Caco-2 (cell line): ENCODE results near the gene ZNF780B. TPM values are rescaled to one million over a fixed set of nuclear protein-coding genes. Genes with fewer than 3 reads are reported as not detected.

Source experiments
- BruUV-seq: library from RNA; stranded (reverse); fragments of 400-500 nt; replicated peaks from 2 replicates; lab custom pipeline; 2021; lab: Mats Ljungman, UMichigan
- CTCF ChIA-PET: fragments of 300-600 bp; sonication (Branson Sonifier 250); formaldehyde crosslinking; loops from one replicate; lab custom pipeline; 2022; ENCODE audit warnings: antibody characterized with exemption; lab: Charles Lee
- POLR2A ChIA-PET: fragments of 300-600 bp; sonication (Branson Sonifier 250); formaldehyde crosslinking; loops from one replicate; lab custom pipeline; 2022; ENCODE audit warnings: antibody characterized with exemption; lab: Charles Lee
- DNase-seq, 2 experiments: peaks; one replicate each; pipeline versions ENCODE4 v3.0.0 to v3.0.0-alpha.2; 2020 to 2022
- H3K27me3 ChIP-seq: replicated peaks from 2 replicates; pipeline ENCODE4 v1.6.0; 2011; ENCODE audit warnings: low read length; ENCODE audit not compliant: control insufficient read depth, insufficient read depth
- H3K36me3 ChIP-seq: 2 replicates; pipeline ENCODE4 v1.5.1; 2011; ENCODE audit warnings: low read length; ENCODE audit not compliant: control insufficient read depth, insufficient read depth
- H3K4me1 ChIP-seq: fragments of 250-450 bp; sonication (Bioruptor Pico); 2 replicates; pipeline ENCODE4 v1.5.1; 2020; ENCODE audit warnings: mild to moderate bottlenecking
- H3K4me3 ChIP-seq: 2 replicates; pipeline ENCODE4 v1.5.1; 2011; ENCODE audit warnings: low read depth, mild to moderate bottlenecking, control low read depth, low read length
- H3K9me3 ChIP-seq: fragments of 250-450 bp; sonication (Bioruptor Pico); 2 replicates; pipeline ENCODE4 v1.5.1; 2020; ENCODE audit warnings: mild to moderate bottlenecking, moderate library complexity
- H3K27ac Mint-ChIP-seq: one replicate; pipeline ENCODE4 v1.8.0; 2022; ENCODE audit warnings: mixed read lengths; ENCODE audit not compliant: unreplicated experiment
- H3K27me3 Mint-ChIP-seq: one replicate; pipeline ENCODE4 v1.8.0; 2022; ENCODE audit warnings: mixed read lengths; ENCODE audit not compliant: insufficient read depth, unreplicated experiment
- H3K36me3 Mint-ChIP-seq: one replicate; pipeline ENCODE4 v1.8.0; 2022; ENCODE audit warnings: mild to moderate bottlenecking, mixed read lengths; ENCODE audit not compliant: insufficient read depth, unreplicated experiment
- H3K4me1 Mint-ChIP-seq: one replicate; pipeline ENCODE4 v1.8.0; 2022; ENCODE audit warnings: low read depth, mixed read lengths; ENCODE audit not compliant: unreplicated experiment
- H3K4me3 Mint-ChIP-seq: one replicate; pipeline ENCODE4 v1.8.0; 2022; ENCODE audit warnings: mild to moderate bottlenecking, moderate library complexity, mixed read lengths; ENCODE audit not compliant: unreplicated experiment
- H3K9me3 Mint-ChIP-seq: one replicate; pipeline ENCODE4 v1.8.0; 2022; ENCODE audit warnings: mixed read lengths; ENCODE audit not compliant: unreplicated experiment
- intact Hi-C: fragments of 100-400 bp; cut with micrococcal nuclease; formaldehyde crosslinking; loops from one replicate; pipeline ENCODE4 v1.10.0; 2022; ENCODE audit not compliant: unreplicated experiment
- total RNA-seq: library from RNA; stranded (reverse); gene quantifications from 2 replicates; pipeline ENCODE4 v1.2.3, GENCODE V29; 2022
- TF ChIP-seq, protein P1 (sequence below), 2 experiments: fragments of 200-600 bp in 1 of 2; IDR thresholded peaks; 1 replicate in 1 of 2; 2 replicates in 1 of 2; pipeline versions ENCODE4 v1.5.1 to v1.8.0; 2011 to 2022; ENCODE audit warnings: antibody characterized with exemption in 1 of 2, control low read depth in 1 of 2, inconsistent platforms in 1 of 2, low read depth in 1 of 2, low read length in 1 of 2, mild to moderate bottlenecking in 1 of 2, moderate library complexity in 1 of 2; ENCODE audit not compliant: insufficient read depth in 1 of 2, severe bottlenecking in 1 of 2, unreplicated experiment in 1 of 2

ZNF780B gene
- total RNA-seq, 1 experiment from 2014 or later = 27.5 TPM

- peaks cover 19% of the 10 kb centered on the region for H3K9me3 Mint-ChIP-seq
- no peaks in the 10 kb centered on the region for H3K27me3 ChIP-seq
- POLR2A ChIA-PET = interaction anchor here (1.6 kb wide), 1 partner anchor 27 kb away, joined by 7 read pairs; the partner anchor contains the start of gene PSMC4
- peak overlapping the region; percentile 81 for H3K4me3 ChIP-seq
- H3K36me3 ChIP-seq = peaks cover 2% of the 10 kb centered on the region; the same call in 1 of the 2 replicates
- H3K4me1 Mint-ChIP-seq = no peaks in the 10 kb centered on the region
- H3K9me3 ChIP-seq = peaks cover 8% of the 10 kb centered on the region
- H3K36me3 Mint-ChIP-seq = peaks cover 9% of the 10 kb centered on the region
- intact Hi-C loops = loop anchor here (2.0 kb wide), 2 partner anchors 27 to 93 kb away; partner anchors contain the start of genes PSMC4 and ZNF780A
- H3K4me3 Mint-ChIP-seq = peak overlapping the region; percentile 85
- no peak for DNase-seq
- no peaks in the 10 kb centered on the region; the same call in 1 of the 2 replicates for H3K4me1 ChIP-seq
- CTCF ChIA-PET = interaction anchor here (1.6 kb wide), 1 partner anchor 27 kb away, joined by 10 read pairs; the partner anchor contains the start of gene PSMC4
- H3K27ac Mint-ChIP-seq = no peak overlapping the region
- no peaks in the 10 kb centered on the region for H3K27me3 Mint-ChIP-seq
- BruUV-seq = no TSS peak
- TF ChIP-seq, protein P1, sequence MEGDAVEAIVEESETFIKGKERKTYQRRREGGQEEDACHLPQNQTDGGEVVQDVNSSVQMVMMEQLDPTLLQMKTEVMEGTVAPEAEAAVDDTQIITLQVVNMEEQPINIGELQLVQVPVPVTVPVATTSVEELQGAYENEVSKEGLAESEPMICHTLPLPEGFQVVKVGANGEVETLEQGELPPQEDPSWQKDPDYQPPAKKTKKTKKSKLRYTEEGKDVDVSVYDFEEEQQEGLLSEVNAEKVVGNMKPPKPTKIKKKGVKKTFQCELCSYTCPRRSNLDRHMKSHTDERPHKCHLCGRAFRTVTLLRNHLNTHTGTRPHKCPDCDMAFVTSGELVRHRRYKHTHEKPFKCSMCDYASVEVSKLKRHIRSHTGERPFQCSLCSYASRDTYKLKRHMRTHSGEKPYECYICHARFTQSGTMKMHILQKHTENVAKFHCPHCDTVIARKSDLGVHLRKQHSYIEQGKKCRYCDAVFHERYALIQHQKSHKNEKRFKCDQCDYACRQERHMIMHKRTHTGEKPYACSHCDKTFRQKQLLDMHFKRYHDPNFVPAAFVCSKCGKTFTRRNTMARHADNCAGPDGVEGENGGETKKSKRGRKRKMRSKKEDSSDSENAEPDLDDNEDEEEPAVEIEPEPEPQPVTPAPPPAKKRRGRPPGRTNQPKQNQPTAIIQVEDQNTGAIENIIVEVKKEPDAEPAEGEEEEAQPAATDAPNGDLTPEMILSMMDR (IDR thresholded peaks at IDR 0.05; ENCODE audit: insufficient read depth in 1 of 2, low read depth in 1 of 2, low read length in 1 of 2, severe bottlenecking in 1 of 2, unreplicated experiment in 1 of 2) = no peak
Measured at GRCh38 chr19:39997638-39998216, 58.3 kb downstream of the ZNF780B start.

DNA sequence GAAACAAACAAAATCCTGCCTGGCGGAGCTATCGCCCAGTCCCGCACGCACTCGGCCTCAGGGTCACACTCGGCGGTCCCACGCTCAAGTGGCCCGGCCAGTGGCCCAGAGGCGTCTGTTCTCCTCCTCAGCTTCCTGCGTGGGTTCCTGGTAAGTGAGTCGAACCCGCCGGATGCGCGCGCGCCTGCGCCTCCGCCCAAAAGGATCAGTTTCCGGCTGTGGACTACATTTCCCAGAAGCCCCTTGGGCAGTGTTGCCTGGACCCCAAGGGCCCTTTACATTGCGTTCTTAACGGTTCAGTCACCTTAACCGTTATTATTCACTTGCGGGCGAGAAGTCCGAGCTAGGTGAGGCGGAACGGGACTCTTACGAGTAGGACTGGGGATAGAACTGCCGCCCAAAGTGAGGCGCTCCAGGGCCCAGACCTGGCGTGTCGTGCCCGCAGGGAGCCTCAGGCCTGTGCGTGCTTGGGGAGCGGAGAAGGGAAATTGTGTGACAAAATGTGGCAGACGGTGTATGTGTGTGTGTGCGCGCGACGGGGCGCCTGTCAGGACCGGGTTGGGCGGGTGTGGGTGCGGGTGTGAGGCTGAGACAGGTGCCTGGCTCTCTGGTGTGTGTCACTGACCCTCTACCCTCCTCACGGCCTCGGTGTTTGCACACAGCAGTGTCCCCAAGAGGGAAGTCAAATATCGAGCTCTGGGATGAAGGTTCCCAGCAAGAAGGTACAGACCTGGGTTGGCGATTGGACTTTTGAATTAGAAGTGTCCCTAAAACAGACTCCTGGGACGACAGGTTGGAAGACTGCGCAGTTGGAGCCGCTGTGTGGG is 59.0 kb downstream of the ZNF780B start, which contains the start of gene ZNF546:
ZNF546 (plus strand) TSS at position 250 of the 827 bp plus-strand sequence. CDS start 1,267 bp downstream, outside the sequence.
- Histone ChIP-seq H3K36me3 (peaks cover 2% of the 10 kb centered on the region; the same call in 1 of the 2 replicates), H3K4me3 (peak within 1 kb of the TSS; percentile 81), H3K9me3 (peaks cover 8% of the 10 kb centered on the region), H3K27me3 (no peaks in the 10 kb centered on the region), H3K4me1 (no peaks in the 10 kb centered on the region; the same call in 1 of the 2 replicates)
- H3K9me3 Mint-ChIP-seq = peaks cover 21% of the 10 kb centered on the region
- ChIA-PET CTCF (interaction anchor here (0.5 to 1.6 kb wide), 3 partner anchors 26 to 195 kb away, joined by 3 to 10 read pairs (median 6); partner anchors contain the start of gene PSMC4), POLR2A (interaction anchor here (1.6 kb wide), 1 partner anchor 26 kb away, joined by 7 read pairs; the partner anchor contains the start of gene PSMC4)
- peak; percentile 85 to 86 for DNase-seq
- peaks cover 9% of the 10 kb centered on the region for H3K36me3 Mint-ChIP-seq
- no TSS peak for BruUV-seq
- no peaks in the 10 kb centered on the region for H3K27me3 Mint-ChIP-seq
- peak within 1 kb of the TSS; percentile 85 for H3K4me3 Mint-ChIP-seq
- no peaks in the 10 kb centered on the region for H3K4me1 Mint-ChIP-seq
- intact Hi-C loops = loop anchor here (2.0 kb wide), 2 partner anchors 26 to 94 kb away; partner anchors contain the start of genes PSMC4 and ZNF780A
- TF ChIP-seq, protein P1 (IDR thresholded peaks at IDR 0.05; ENCODE audit: insufficient read depth in 1 of 2, low read depth in 1 of 2, low read length in 1 of 2, severe bottlenecking in 1 of 2, unreplicated experiment in 1 of 2) = peak in 1 of 2 experiments; percentile 4
- peak within 1 kb of the TSS; percentile 85 for H3K27ac Mint-ChIP-seq
